ENCODE data around the gene DDX21.

GRCh38 chr10:68950598-68950997, 5.4 kb upstream of the DDX21 start:
- no peak for TF ChIP-seq POLR2AphosphoS5 (IDR thresholded peaks at IDR 0.05)
- no peak for TF ChIP-seq POLR2A (IDR thresholded peaks at IDR 0.05)
- no peak for TF ChIP-seq CTCF (IDR thresholded peaks at IDR 0.05)

All from stomach (tissue), 4 donors.